ENCODE results near the gene TMEM132D.

Gene TMEM132D

DNA sequence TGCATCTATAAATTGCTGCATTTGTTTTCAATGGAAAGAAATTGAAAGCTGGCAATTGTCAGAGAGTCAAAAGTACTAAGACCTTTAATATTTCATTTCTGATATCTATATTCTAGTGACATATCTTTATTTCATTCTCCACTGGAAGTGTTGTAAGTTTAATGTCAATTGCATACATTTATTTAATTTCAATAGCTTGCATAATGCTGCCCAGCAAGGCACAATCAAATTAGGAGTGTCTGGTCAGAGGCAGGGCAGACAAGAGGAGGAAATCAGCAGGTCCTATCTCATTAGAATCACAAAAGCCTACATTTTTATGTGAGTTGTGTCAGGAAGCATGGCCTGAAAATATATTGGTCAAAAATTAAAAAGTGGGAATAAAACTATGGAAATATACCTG lies 112.9 kb downstream of the TMEM132D start:
- Histone ChIP-seq H3K27me3 (ENCODE audit: control insufficient read depth in 5 of 5, insufficient read depth in 4 of 5, low read length in 5 of 5) (peaks cover 0 to 3% (median 0%) of the 10 kb centered on the region in 5 donors), H3K9me3 (ENCODE audit: control insufficient read depth in 5 of 5, low read length in 5 of 5) (no peaks in the 10 kb centered on the region), H3K4me1 (ENCODE audit: control insufficient read depth in 5 of 5, insufficient read depth in 5 of 5, low read length in 5 of 5) (no peaks in the 10 kb centered on the region), H3K27ac (ENCODE audit: low read depth, low read length) (no peak overlapping the region), H3K4me3 (ENCODE audit: low read depth in 1 of 5, low read length in 5 of 5) (no peak overlapping the region), H3K36me3 (ENCODE audit: control insufficient read depth in 5 of 5, insufficient read depth in 5 of 5, low read length in 5 of 5) (no peaks in the 10 kb centered on the region), H3K9ac (ENCODE audit: low read length in 5 of 5) (no peak overlapping the region)

GRCh38 chr12:129790331-129790730 lies 113.5 kb downstream of the TMEM132D start:
- no peaks in the 10 kb centered on the region for H3K36me3 ChIP-seq (ENCODE audit: control insufficient read depth in 5 of 5, insufficient read depth in 5 of 5, low read length in 5 of 5)
- H3K4me1 ChIP-seq (ENCODE audit: control insufficient read depth in 5 of 5, insufficient read depth in 5 of 5, low read length in 5 of 5) = no peaks in the 10 kb centered on the region
- H3K27ac ChIP-seq (ENCODE audit: low read depth, low read length) = no peak overlapping the region
- no peak overlapping the region for H3K9ac ChIP-seq (ENCODE audit: low read length in 5 of 5)
- H3K27me3 ChIP-seq (ENCODE audit: control insufficient read depth in 5 of 5, insufficient read depth in 4 of 5, low read length in 5 of 5) = peaks cover 0 to 3% (median 0%) of the 10 kb centered on the region in 5 donors
- H3K4me3 ChIP-seq (ENCODE audit: low read depth in 1 of 5, low read length in 5 of 5) = no peak overlapping the region
- peaks cover 0 to 2% (median 0%) of the 10 kb centered on the region in 5 donors for H3K9me3 ChIP-seq (ENCODE audit: control insufficient read depth in 5 of 5, low read length in 5 of 5)

DNA sequence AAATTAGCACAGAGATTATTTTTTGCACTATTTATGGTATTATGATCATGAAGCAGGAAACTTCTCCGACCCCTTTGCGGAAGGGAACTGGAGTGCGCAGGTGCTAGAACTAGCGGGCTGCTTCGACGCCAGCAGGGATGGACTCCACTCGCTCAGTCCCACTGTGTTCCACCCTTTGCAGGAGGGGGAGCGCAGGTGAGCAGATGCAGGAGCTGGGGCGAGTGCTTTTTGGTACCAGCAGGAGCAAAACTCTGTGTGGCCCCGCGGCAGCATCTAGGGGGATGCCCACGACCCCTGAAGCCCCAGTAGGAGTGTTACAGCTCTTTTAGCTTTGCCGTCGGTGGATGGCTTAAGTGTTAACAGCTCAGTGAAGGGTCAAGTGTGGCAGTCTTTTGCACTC lies 113.9 kb downstream of the TMEM132D start:
- H3K4me1 ChIP-seq (ENCODE audit: control insufficient read depth in 5 of 5, insufficient read depth in 5 of 5, low read length in 5 of 5) = no peaks in the 10 kb centered on the region
- H3K9me3 ChIP-seq (ENCODE audit: control insufficient read depth in 5 of 5, low read length in 5 of 5) = peaks cover 0 to 4% (median 0%) of the 10 kb centered on the region in 5 donors
- peaks cover 0 to 7% (median 0%) of the 10 kb centered on the region in 5 donors for H3K27me3 ChIP-seq (ENCODE audit: control insufficient read depth in 5 of 5, insufficient read depth in 4 of 5, low read length in 5 of 5)
- H3K4me3 ChIP-seq (ENCODE audit: low read depth in 1 of 5, low read length in 5 of 5) = no peak overlapping the region
- H3K9ac ChIP-seq (ENCODE audit: low read length in 5 of 5) = no peak overlapping the region
- no peak overlapping the region for H3K27ac ChIP-seq (ENCODE audit: low read depth, low read length)
- H3K36me3 ChIP-seq (ENCODE audit: control insufficient read depth in 5 of 5, insufficient read depth in 5 of 5, low read length in 5 of 5) = no peaks in the 10 kb centered on the region

- no peak overlapping the region for H3K27ac ChIP-seq (ENCODE audit: low read depth, low read length)
- H3K36me3 ChIP-seq (ENCODE audit: control insufficient read depth in 5 of 5, insufficient read depth in 5 of 5, low read length in 5 of 5) = no peaks in the 10 kb centered on the region
- no peak overlapping the region for H3K9ac ChIP-seq (ENCODE audit: low read length in 5 of 5)
- no peaks in the 10 kb centered on the region for H3K4me1 ChIP-seq (ENCODE audit: control insufficient read depth in 5 of 5, insufficient read depth in 5 of 5, low read length in 5 of 5)
- H3K27me3 ChIP-seq (ENCODE audit: control insufficient read depth in 5 of 5, insufficient read depth in 4 of 5, low read length in 5 of 5) = peaks cover 0 to 8% (median 0%) of the 10 kb centered on the region in 5 donors
- no peak overlapping the region for H3K4me3 ChIP-seq (ENCODE audit: low read depth in 1 of 5, low read length in 5 of 5)
- peaks cover 0 to 4% (median 0%) of the 10 kb centered on the region in 5 donors for H3K9me3 ChIP-seq (ENCODE audit: control insufficient read depth in 5 of 5, low read length in 5 of 5)
Measured at GRCh38 chr12:129788506-129789084, 115.2 kb downstream of the TMEM132D start.

GRCh38 chr12:129779989-129780388 lies 123.8 kb downstream of the TMEM132D start:
- H3K27ac ChIP-seq (ENCODE audit: low read depth, low read length) = no peak overlapping the region

DNA sequence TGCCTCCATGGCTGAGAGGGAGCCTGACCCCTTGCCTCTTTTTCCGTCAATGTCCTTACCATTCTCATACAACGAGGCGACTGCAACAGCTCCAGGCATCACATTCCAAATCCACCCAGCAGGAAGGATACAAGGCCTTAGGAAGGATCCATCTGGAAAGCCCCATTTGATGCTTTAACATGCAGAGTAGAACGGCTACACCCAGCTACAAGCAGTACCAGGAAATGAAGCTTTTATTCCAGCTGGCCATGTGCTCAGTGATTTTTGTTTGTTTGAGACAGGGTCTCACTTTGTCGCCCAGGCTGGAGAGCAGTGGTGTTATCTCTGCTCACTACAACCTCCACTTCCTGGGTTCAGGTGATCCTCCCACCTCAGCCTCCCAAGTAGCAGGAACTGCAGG lies 124.8 kb downstream of the TMEM132D start:
- Histone ChIP-seq H3K4me3 (ENCODE audit: low read depth in 1 of 5, low read length in 5 of 5) (no peak overlapping the region), H3K27me3 (ENCODE audit: control insufficient read depth in 5 of 5, insufficient read depth in 4 of 5, low read length in 5 of 5) (peaks cover 0 to 8% (median 0%) of the 10 kb centered on the region in 5 donors), H3K9ac (ENCODE audit: low read length in 5 of 5) (no peak overlapping the region), H3K27ac (ENCODE audit: low read depth, low read length) (no peak overlapping the region), H3K36me3 (ENCODE audit: control insufficient read depth in 5 of 5, insufficient read depth in 5 of 5, low read length in 5 of 5) (no peaks in the 10 kb centered on the region), H3K9me3 (ENCODE audit: control insufficient read depth in 5 of 5, low read length in 5 of 5) (peaks cover 0 to 7% (median 0%) of the 10 kb centered on the region in 5 donors), H3K4me1 (ENCODE audit: control insufficient read depth in 5 of 5, insufficient read depth in 5 of 5, low read length in 5 of 5) (no peaks in the 10 kb centered on the region)

More at GRCh38 chr12:129779989-129780388, 123.8 kb downstream of the TMEM132D start:
- Histone ChIP-seq H3K4me1 (ENCODE audit: control insufficient read depth in 5 of 5, insufficient read depth in 5 of 5, low read length in 5 of 5) (no peaks in the 10 kb centered on the region), H3K36me3 (ENCODE audit: control insufficient read depth in 5 of 5, insufficient read depth in 5 of 5, low read length in 5 of 5) (no peaks in the 10 kb centered on the region), H3K4me3 (ENCODE audit: low read depth in 1 of 5, low read length in 5 of 5) (no peak overlapping the region), H3K27me3 (ENCODE audit: control insufficient read depth in 5 of 5, insufficient read depth in 4 of 5, low read length in 5 of 5) (peaks cover 0 to 8% (median 0%) of the 10 kb centered on the region in 5 donors), H3K9ac (ENCODE audit: low read length in 5 of 5) (no peak overlapping the region), H3K9me3 (ENCODE audit: control insufficient read depth in 5 of 5, low read length in 5 of 5) (peaks cover 0 to 7% (median 0%) of the 10 kb centered on the region in 5 donors)

DNA sequence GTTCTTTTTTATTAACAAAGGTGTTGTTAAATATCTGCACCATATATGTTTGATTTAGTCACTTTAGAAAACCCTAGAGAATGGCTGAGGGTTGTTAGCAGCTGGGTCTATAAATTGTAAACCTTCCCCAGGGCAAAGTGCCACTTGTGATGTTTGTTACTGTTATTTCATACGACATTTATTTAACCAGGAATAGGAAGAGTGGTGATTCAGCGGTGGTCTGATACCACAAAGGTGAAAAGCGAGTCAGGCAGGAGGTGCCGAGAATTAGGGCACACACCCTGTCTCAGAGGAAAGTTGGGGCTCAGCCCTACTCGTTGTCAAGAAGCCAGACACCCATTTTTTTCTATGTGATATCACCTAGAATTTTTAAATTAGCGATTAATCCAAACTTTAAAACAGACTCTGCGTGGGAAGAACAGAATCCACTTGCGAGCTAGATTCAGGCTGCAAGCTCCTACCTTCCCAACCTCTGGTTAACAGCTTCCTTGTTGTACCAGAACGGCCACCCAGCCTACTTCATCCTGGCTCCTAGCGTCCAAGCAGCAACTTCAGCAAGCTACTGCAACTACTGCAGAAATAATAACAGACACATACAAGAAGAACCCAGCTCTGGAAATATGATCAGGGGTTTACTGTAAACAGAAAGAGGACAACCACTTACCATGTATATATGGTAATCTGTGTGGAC lies 126.7 kb downstream of the TMEM132D start:
- Histone ChIP-seq H3K9me3 (ENCODE audit: control insufficient read depth in 5 of 5, low read length in 5 of 5) (peaks cover 0 to 7% (median 0%) of the 10 kb centered on the region in 5 donors), H3K27ac (ENCODE audit: low read depth, low read length) (no peak overlapping the region), H3K4me3 (ENCODE audit: low read depth in 1 of 5, low read length in 5 of 5) (no peak overlapping the region), H3K4me1 (ENCODE audit: control insufficient read depth in 5 of 5, insufficient read depth in 5 of 5, low read length in 5 of 5) (no peaks in the 10 kb centered on the region), H3K27me3 (ENCODE audit: control insufficient read depth in 5 of 5, insufficient read depth in 4 of 5, low read length in 5 of 5) (peaks cover 0 to 8% (median 0%) of the 10 kb centered on the region in 5 donors), H3K36me3 (ENCODE audit: control insufficient read depth in 5 of 5, insufficient read depth in 5 of 5, low read length in 5 of 5) (no peaks in the 10 kb centered on the region), H3K9ac (ENCODE audit: low read length in 5 of 5) (no peak overlapping the region)

- peaks cover 0 to 6% (median 0%) of the 10 kb centered on the region in 5 donors for H3K9me3 ChIP-seq (ENCODE audit: control insufficient read depth in 5 of 5, low read length in 5 of 5)
- H3K36me3 ChIP-seq (ENCODE audit: control insufficient read depth in 5 of 5, insufficient read depth in 5 of 5, low read length in 5 of 5) = no peaks in the 10 kb centered on the region
- peaks cover 0 to 6% (median 0%) of the 10 kb centered on the region in 5 donors for H3K27me3 ChIP-seq (ENCODE audit: control insufficient read depth in 5 of 5, insufficient read depth in 4 of 5, low read length in 5 of 5)
- H3K4me1 ChIP-seq (ENCODE audit: control insufficient read depth in 5 of 5, insufficient read depth in 5 of 5, low read length in 5 of 5) = no peaks in the 10 kb centered on the region
- no peak overlapping the region for H3K27ac ChIP-seq (ENCODE audit: low read depth, low read length)
- no peak overlapping the region for H3K9ac ChIP-seq (ENCODE audit: low read length in 5 of 5)
- H3K4me3 ChIP-seq (ENCODE audit: low read depth in 1 of 5, low read length in 5 of 5) = no peak overlapping the region
Measured at GRCh38 chr12:129772501-129773493, 131.0 kb downstream of the TMEM132D start.

DNA sequence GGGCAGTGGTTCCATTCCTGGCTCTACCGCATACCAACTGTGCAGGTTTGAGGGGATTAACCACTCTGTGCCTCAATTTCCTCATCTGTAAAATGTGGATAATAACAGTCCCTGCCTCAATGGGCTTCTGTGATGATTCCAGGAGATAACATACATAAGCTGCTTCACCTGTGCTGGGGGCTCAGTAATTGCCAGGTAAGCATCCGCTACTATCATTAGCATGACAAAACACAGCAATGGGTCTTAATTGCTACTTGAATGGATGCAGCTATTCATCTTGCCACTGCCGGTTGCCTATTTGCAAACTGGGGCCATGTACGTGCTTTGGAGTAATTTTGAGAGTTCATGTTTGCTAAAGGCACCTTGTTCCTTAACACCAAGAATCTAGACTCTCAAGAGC lies 132.6 kb downstream of the TMEM132D start:
- Histone ChIP-seq H3K9me3 (ENCODE audit: control insufficient read depth in 5 of 5, low read length in 5 of 5) (peaks cover 0 to 12% (median 4%) of the 10 kb centered on the region in 5 donors), H3K36me3 (ENCODE audit: control insufficient read depth in 5 of 5, insufficient read depth in 5 of 5, low read length in 5 of 5) (no peaks in the 10 kb centered on the region), H3K9ac (ENCODE audit: low read length in 5 of 5) (no peak overlapping the region), H3K4me3 (ENCODE audit: low read depth in 1 of 5, low read length in 5 of 5) (no peak overlapping the region), H3K27me3 (ENCODE audit: control insufficient read depth in 5 of 5, insufficient read depth in 4 of 5, low read length in 5 of 5) (peaks cover 0 to 10% (median 0%) of the 10 kb centered on the region in 5 donors), H3K4me1 (ENCODE audit: control insufficient read depth in 5 of 5, insufficient read depth in 5 of 5, low read length in 5 of 5) (no peaks in the 10 kb centered on the region), H3K27ac (ENCODE audit: low read depth, low read length) (no peak overlapping the region)
